GM19468 (cell line): ENCODE measurements around the gene SETD2.
"Not testable (repeated sequence)": the region's sequence is repeated elsewhere in the genome, so short reads cannot be mapped to it uniquely, and the experiment has no call there.

Experiments
- ATAC-seq: cut with Tn5 transposase; IDR thresholded peaks from one replicate; pipeline ENCODE4 v1.9.1; 2021; ENCODE audit warnings: mild to moderate bottlenecking, moderate library complexity, moderate number of reproducible peaks; ENCODE audit not compliant: unreplicated experiment; ENCODE audit errors: extremely low read depth

SETD2 gene

DNA sequence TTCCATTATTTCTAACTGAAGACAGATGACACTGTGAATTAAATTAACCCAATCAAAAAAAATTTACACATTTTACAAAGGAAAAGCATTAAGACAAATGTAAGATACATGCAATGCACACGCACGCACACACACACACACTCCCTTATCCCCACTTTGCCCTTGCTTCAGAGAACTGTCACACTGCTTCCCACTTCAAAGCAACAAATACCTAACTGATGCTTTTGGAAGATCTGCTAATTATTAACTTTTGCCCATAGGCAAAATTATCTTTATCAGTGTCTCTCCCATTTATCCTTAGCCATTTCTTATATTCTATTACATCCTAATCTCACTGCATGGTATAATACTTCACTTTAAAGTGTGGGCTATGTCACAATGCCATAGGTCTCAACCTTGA is 60.3 kb downstream of the SETD2 start:
- no peak for ATAC-seq

DNA sequence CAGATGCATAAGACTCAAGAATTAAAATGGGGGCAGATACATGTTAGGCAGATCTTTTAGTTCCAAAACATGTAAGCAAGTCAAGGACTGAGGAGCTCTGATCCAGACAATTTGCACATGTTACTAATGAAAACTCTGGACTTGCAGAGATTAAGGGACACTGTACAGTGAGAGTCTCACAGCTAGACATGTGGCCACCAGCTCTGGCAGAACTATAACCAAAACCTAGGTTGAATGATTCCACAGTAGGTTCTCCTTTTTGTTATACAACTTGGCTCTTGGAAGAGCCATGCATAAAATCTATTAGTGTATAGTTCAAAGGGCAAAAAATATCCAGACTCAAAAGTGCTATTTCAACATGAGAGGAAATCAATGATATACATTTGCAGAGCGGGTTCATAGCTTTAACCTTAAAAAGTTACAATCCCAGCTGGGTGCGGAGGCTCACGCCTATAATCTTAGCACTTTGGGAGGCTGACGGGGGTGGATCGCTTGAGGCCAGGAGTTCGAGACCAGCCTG is 61.8 kb downstream of the SETD2 start:
- ATAC-seq, result no peak

DNA sequence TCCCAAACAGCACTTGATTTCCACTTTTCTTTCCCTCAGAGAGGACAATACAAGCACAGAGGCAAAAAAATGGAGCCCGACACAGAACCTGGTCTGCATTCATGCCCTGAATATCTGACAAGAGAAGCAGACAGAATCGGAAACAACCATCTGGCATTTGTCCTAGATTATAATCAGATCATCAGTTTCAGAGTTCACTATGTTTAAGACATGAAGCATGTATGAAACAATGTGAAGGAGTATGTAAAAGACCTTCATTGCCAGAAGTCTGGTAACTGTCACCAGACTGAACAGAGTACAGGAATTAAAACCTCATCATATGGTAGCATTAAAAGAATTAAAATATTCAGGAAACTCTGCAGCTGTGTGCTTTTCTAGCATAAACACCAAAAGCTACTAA is 65.0 kb downstream of the SETD2 start:
- no peak for ATAC-seq

DNA sequence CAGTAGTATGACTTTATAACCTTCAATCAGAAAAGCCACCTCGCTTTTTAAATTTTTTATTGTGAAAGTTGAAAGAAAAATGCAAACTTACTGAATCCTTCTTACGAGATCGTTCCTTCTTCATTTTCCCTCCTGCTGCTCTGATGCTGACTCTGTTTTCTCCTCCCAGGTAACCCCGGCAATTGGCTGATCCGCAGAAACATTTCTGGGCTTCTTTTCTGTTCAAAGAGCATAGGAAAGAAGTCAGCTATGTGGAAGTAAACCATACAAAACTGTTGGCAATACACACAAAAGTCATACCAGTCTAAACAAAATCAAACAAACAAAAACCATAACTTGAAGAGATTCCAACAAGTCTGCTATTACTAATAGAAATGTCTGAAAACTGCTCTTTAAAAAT is 66.0 kb downstream of the SETD2 start:
- ATAC-seq, result no peak

DNA sequence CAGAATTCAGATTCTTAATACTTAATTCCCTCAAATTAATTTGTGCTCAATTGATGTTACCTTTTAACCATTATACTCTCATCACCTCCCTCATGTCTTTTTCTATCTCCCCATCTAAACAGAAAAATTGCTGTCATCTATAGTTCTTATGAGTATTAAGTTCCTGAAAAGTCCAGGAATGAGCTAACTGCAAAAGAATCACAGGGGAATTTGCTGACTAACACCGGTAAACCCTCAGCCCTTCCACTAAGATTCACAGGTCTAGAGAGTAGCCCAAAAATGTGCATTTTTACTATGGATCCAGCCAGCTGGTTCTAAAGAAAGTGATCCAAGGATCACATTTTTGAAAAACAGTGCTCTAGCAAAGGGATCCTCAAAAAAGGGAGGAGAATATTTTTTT is 67.0 kb downstream of the SETD2 start:
- ATAC-seq, result no peak

DNA sequence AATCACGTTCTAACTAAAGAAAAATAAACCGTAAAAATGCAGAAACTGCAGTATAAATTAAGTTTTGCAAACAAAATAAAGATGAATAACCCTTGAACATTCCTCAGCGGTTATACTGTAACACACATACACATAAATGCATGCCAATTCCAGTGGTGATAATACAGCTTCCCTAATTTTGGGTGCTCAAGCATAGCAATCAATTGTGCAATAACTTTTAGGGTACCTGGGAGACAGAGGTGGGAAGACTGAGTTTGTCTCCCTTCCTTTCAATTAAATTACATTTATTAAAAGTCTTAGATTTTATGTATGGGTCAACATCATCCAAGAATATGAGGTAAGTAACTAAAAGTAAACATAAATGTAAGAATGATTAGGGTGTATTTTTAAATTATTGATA is 71.8 kb downstream of the SETD2 start:
- ATAC-seq, result no peak

DNA sequence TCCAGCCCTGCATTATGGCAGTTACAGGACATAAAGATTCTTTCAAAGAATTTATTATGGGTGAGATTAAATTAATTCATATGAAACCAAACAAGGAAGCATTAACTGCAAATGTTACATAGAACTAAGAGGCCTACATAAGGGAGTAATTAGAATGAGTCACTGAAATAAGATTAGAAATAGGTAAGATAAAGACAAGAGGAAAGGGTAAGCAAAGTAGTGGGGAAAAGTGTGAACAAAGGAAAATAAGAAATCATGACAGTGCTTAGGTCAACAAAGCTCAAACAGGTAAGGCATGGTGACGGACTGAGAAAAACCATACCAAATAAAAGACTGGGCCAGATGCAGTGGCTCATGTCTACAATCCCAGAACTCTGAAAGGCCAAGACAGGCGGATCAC is 74.3 kb downstream of the SETD2 start:
- no peak for ATAC-seq

DNA sequence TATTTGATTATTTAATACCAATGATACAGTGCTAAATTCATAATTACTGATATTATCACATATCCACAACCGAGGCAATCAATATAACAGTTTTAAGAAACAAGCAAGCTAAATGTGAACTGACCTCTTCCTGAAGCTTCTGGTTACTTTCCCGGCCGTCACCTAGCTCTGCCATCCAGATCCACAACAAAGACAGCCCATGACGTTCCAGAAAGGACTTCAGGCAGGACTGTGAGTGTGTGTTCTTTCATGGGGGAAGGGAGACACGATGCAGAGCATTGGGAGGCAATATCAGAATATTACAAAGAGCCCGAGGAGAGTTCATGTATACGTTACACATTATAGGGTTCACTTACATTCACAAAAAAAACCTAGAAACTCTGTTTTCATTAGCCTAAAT is 77.8 kb downstream of the SETD2 start:
- ATAC-seq, result no peak

DNA sequence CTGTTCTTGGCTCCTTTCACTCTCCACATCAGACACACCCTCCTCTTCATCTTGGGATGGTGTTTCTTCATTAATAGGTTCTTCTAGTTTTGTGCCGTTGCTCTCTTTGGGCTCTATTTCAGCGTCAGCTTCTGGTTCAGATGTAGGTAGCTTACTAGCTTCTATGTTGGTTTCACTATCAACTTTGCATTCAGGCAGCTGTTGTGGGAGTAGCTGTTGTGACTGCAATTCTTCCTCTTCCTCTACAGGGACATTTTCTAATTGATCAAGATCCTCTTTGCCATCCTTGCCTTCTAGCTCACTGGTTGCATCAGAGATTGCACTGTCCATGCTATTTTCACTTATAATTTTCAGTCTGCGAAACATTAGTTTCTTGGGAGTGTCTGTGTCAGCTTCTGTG is 80.1 kb downstream of the SETD2 start:
- no peak for ATAC-seq

DNA sequence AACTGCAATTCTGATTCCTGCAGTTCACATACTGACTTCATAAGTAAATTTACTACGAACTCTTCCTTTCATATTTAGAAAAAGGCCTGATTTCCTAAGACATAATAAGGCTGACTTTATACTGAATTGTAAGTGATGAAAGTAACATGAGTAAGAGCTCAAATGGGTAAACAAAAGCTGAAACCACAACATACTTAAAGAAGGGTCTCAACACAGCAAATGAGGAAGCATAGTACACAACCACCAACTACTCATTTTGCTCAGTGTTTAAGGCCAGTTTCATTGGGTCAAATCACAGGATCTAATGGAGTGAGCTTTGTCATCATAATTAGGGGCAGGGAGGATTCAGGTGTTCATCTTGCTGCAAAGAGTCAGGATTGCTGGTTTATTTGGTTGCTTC is 81.4 kb downstream of the SETD2 start:
- no peak for ATAC-seq

DNA sequence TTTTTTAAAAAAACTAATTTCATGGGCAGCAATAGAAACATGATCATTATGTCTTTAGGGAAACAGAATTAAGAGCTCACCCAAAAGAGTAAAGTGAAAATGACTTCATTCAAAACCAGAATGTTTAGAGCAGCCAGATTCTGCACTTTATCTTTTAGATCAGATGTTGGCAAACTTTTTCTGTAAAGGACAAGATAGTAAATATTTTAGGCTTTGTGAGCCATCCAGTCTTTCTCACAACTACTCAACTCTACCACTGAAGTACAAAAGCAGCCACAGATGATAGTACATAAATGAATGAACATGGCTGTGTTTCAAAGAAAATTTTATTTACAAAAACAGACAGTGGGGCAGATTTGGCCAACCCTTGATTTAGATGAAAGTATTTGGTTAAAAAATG is 84.5 kb downstream of the SETD2 start:
- no peak for ATAC-seq

DNA sequence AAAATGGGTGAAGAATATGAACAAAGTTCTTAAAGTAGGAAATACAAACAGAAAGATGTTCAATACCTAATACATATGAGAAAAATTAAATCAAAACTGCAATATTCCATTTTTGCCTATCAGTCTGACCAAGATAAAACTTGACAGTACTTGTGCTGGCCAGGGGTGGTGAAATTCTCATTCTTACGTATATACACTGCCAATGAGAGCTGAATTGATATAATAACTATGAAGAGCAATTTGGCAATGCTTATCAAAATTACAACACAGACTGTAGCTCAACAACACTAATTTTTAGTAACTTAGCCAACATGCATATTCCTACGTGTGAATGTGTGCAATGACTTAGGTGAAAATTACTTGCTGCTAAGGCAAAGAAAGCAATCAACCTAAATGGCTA is 90.2 kb downstream of the SETD2 start:
- no peak for ATAC-seq

DNA sequence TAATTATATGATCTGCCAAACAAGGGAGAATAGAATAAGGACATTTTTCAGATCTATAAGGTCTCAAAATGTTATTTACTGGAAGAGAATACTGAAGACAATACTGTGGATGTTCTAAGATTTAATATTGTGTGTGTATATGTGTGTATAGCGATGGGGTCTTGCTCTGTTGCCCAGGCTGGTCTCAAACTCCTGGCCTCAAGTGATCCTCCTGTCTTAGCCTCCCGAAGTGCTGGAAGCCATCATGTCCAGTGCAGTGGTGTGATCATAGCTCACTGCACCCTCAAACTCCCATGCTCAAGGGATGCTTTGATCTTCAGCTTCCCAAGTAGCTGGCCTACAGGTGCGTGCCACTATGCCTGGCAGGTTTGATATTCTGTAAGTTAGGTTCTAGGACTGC is 93.1 kb downstream of the SETD2 start:
- no peak for ATAC-seq

DNA sequence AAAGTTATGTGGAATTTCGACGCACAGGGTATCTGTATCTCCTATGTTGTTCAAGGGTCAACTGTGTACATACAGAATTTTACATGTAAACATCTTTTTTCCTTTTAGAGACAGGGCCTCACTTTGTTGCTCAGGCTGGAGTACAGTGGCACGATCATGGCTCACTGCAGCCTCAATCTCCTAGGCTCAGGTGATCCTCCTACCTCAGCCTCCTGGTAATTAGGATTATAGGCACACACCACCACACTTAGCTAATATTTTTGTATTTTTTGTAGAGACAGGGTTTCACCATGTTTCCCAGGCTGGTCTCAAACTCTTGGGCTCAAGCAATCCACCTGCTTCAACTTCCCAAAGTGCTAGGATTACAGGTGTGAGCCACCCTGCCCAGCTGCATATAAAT is 97.7 kb downstream of the SETD2 start:
- ATAC-seq, result not testable (repeated sequence)

DNA sequence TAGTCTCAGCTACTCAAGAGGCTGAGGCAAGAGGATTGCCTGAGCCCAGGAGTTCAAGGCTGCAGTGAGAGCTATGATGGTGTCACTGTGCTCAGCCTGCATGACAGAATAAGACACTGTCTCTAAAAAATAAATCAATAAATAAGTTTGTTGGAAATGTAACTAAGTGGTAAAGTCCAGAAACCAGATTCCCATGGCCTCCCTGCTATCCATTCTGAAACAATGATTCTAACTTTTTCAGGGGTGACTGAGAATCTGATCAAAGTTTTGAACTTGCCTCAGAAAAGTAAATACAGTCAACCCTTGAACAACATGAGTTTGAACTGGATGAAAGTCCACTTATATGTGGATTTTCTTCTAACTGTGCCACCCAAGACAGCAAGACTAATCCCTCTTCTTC is 98.2 kb downstream of the SETD2 start:
- ATAC-seq, result no peak

DNA sequence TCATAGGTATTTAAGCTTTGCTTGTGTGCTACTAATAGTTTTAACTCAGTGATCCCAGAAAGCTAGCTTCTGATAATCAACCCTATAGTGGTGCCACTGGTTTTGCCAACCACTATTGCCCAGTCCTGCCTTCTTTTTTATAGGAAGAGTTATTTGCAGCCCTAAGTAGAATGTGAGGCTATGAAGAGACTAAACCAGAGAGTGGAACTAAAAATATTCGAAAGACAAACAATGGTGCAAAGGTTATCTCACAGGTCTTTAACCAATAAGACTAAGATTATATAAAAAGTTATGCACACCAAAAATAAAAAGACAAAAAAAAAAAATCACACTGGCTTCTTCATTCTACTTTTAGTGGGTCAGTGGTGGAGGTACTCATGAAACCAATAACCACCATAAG is 98.9 kb downstream of the SETD2 start:
- no peak for ATAC-seq

DNA sequence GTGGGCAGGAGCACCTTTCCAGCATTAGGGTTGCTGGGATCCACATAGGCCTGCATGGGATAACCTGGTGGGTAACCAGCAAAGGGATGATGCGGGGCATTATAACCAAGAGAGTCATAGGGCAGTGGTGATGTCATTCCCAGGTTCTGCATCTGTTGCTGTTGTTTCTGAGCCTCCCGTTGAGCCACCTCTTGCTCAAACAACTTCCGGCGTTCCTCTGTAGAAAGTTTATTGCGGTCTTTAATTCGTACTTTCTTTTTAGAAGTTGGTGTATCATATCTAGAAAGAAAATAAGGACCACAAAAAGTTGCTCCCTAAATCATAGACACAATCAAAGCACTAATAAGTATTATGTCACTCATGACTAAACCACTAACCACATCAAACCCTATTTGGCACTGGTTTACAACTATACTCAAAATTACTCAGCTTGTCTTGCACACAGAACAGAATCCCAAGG is 106.7 kb downstream of the SETD2 start:
- ATAC-seq, result no peak

DNA sequence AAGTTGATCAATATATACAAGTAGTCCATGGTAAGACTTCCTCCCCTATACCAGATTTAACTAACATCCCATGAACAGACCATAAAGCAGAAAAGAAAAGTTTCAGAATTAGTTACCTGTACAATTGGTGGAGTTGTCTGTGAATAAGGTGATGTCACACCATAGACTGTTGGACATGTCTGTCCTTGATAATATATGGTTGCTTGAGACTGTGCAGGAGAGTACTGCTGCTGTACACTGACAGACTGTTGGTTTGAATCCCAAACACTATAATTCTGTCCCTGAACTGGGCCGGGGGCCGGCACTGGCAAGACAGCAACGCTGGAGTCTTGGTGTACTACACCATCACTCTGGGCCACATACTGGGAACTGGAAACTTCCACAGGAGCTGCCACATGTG is 107.2 kb downstream of the SETD2 start:
- no peak for ATAC-seq

DNA sequence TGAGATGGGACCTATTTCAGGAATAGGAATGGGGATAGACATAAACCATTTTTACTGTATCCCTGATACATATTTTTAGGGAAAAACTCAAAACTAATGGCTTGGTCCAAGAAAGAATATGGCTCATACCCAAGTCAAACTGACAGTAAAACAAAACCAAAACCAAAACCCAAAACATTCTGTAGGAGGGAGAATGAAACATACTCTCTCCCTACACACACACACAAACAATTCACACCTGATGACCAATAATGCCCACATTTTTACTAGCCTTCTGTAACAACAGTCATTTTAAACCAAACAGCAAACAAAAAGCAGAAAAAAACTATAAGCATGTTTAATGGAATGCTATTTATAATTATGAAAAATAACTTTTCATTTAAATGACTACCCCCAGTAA is 109.5 kb downstream of the SETD2 start:
- no peak for ATAC-seq

DNA sequence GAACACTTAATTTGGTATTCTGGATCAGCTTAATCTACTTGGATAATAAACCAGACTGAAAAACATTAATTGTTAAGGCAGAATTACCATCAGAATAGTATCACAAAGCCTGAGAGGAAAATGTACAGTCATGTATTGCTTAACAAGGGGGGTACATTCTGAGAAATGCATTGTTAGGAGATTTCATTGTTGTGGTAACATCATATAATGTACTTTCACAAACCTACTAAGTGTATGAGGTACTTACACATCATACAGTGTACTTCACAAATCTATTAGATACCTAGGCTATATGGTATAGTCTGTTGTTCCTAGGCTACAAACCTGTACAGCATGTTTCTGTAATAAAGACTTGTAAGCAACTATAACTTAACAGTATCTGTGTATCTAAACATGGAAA is 116.2 kb downstream of the SETD2 start:
- no peak for ATAC-seq

DNA sequence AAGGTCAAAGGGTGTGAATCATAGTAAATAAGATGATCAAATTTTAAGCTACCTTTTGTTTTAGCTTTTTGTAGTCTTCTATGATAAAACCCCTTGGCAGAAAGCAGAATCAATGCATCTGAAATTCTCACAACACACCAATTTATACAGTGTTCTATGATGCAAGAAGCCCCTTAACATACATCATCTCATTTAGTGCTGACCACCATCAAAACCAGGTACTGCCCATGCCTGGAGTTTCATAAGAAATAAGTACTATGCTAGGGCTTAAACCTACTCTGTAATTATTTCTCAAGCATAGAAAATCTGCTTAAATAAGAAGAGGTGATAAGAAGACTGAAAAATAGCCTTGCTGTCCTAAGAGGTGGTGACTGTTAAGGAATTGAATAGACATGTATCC is 116.8 kb downstream of the SETD2 start:
- no peak for ATAC-seq

DNA sequence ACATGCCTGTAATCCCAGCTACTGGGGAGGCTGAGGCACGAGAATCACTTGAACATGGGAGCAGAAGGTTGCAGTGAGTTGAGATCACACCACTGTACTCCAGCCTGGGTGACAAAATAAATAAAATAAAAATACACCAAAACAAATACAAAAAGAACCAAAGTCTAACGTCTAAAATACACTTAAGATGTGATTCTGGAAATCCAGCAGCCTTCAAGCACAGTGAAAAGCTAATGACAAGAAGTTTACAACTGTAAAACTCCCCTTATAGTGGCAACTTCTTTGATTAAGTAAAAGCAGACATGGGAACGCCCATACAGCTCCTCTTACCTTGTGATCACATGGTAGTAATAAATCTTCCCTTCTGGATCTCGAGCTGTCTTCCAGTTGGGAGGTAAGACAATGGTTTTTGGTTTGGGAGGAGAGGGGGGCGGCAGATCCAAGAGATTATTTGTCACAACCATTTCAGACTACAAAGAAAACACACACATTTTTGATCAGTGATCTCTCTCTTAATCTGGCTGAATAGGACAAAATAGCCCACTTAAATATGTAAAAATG is 121.6 kb downstream of the SETD2 start:
- ATAC-seq, result no peak

DNA sequence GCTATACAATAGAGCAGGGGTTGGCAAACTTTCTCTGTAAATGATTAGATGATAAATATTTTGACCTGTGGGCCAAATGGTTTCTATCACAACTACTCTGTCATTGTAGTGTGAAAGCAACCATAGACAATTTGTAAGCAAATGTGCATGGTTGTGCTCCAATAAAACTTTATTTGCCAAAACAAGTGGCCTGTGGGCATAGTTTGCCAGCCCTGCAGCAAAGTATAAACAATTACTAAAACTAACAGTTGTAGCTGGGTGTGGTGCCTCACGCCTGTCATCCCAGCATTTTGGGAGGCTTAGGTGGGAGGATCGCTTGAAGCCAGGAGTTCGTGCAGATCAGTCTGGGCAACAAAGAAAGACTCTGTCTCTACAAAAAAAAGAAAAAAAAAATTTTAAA is 122.8 kb downstream of the SETD2 start:
- ATAC-seq, result no peak
